Pancreas (tissue), 10 donors: Measurements from ENCODE around the gene MESP2. TPM values are rescaled to one million over a fixed set of nuclear protein-coding genes. Genes with fewer than 3 reads are reported as not detected.
A peak's percentile ranks its signal among the peaks of the same experiment; 100 is the strongest.

Experiments
- ATAC-seq, 4 donors: fragments of 200-7000 bp; cut with Tn5 transposase; one replicate each; pipeline versions ENCODE4 v1.8.0 to v1.9.1; 2020; ENCODE audit warnings: mild to moderate bottlenecking in 4 of 4, moderate library complexity in 4 of 4
- DNase-seq, 6 donors: peaks; one replicate each; pipeline ENCODE4 v3.0.0-alpha.2; 2020
- FAIRE-seq: peaks from 2 replicates; lab custom pipeline; 2012; peaks lifted over from hg19 to GRCh38; lab: Jason Lieb, UNC
- H3K27ac ChIP-seq, 4 donors: fragments of 200-600 bp; sonication (generic); 1 replicate in 3 of 4; 2 replicates in 1 of 4; pipeline versions ENCODE4 v1.5.0 to v1.8.0; 2020
- H3K27me3 ChIP-seq, 4 donors: fragments of 200-600 bp; one replicate each; pipeline ENCODE4 v1.8.0; 2021
- H3K36me3 ChIP-seq, 3 donors: fragments of 200-600 bp; sonication (generic) in 1 of 3; one replicate each; pipeline versions ENCODE4 v1.5.0 to v1.8.0; 2020 to 2021
- H3K4me1 ChIP-seq, 3 donors: fragments of 200-600 bp; one replicate each; pipeline ENCODE4 v1.8.0; 2021
- H3K4me3 ChIP-seq, 4 donors: fragments of 200-600 bp; sonication (generic) in 2 of 4; one replicate each; pipeline versions ENCODE4 v1.5.0 to v1.8.0; 2020 to 2021
- H3K9me3 ChIP-seq, 4 donors: fragments of 200-600 bp; one replicate each; pipeline ENCODE4 v1.8.0; 2021
- WGBS, 2 donors: extraction: QIAGEN DNeasy Blood & Tissue Kit; methylation state at CpG; one replicate each; pipeline ENCODE4 v1.1.7; 2013; 5-methylcytosine and 5-hydroxymethylcytosine counted together
- intact Hi-C, 3 donors: fragments of 100-400 bp; cut with DNase I; formaldehyde crosslinking; loops; one replicate each; pipeline versions ENCODE4 v1.11.1 to v1.14.2; 2022
- polyA plus RNA-seq, 2 donors: library from polyadenylated mRNA; stranded (reverse); fragments of 200-250 nt; gene quantifications; one replicate each; pipeline ENCODE4 v1.2.3, GENCODE V29; 2013
- total RNA-seq, 6 donors: library from RNA; stranded (reverse); fragmentation: NEBNext Ultra II Directional in 4 of 6; extraction: Animal tissue kit (Norgen Biotek cat#: 25700) in 4 of 6; gene quantifications; one replicate each; pipeline versions ENCODE4 v1.2.1 to v1.2.4, GENCODE V29; 2021 to 2023
- TF ChIP-seq, protein P1 (sequence below), 4 donors: fragments of 200-600 bp; sonication (generic) in 3 of 4; IDR thresholded peaks; one replicate each; pipeline versions ENCODE4 v1.5.0 to v1.8.0; 2021; ENCODE audit warnings: antibody characterized with exemption in 4 of 4
- donor health status: healthy with polysubstance abuse.
- donor health status: DM: no; HTN: no; CAD: no; lungs with moderate emphysema.
- donor health status: DM: no; HTN: no; CAD: no.
- donor health status: control.
- donor health status: control.
- donor health status: Bipolar disorder and iron deficiency.
- donor health status: DM: yes; HTN: yes; CAD: no.
- donor health status: DM: no; HTN: no; CAD: no.
- donor health status: DM: no; HTN: no; CAD: no.
- donor health status: DM: yes; HTN: yes; CAD: no.

The MESP2 gene
- total and polyA plus RNA-seq, 8 donors = 0.12 to 0.46 (median 0.22) TPM; not detected in 3

DNA sequence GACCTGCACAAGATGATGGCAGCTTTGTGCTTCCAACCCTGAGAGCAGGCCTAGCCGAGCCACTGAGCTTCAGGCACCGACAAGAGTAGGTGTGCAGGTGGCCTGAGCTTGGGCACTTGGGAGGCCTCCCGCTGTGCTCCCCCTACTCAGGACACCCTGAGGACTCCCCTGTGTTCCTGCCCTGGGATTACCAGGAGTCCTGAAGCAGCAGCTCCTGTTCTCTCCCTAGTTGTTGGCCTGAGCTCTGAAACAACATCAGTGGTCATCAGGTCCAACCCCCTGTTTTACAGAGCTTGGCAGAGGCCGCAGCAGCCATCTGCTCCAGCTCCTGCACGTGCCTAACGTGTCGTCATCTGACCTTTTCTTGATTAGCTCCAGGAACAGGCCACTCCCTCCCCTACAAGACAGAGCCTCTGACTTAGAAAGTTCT, 8.0 kb upstream of the MESP2 start:
- TF ChIP-seq, protein P1, sequence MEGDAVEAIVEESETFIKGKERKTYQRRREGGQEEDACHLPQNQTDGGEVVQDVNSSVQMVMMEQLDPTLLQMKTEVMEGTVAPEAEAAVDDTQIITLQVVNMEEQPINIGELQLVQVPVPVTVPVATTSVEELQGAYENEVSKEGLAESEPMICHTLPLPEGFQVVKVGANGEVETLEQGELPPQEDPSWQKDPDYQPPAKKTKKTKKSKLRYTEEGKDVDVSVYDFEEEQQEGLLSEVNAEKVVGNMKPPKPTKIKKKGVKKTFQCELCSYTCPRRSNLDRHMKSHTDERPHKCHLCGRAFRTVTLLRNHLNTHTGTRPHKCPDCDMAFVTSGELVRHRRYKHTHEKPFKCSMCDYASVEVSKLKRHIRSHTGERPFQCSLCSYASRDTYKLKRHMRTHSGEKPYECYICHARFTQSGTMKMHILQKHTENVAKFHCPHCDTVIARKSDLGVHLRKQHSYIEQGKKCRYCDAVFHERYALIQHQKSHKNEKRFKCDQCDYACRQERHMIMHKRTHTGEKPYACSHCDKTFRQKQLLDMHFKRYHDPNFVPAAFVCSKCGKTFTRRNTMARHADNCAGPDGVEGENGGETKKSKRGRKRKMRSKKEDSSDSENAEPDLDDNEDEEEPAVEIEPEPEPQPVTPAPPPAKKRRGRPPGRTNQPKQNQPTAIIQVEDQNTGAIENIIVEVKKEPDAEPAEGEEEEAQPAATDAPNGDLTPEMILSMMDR (IDR thresholded peaks at IDR 0.05) = no peak

DNA sequence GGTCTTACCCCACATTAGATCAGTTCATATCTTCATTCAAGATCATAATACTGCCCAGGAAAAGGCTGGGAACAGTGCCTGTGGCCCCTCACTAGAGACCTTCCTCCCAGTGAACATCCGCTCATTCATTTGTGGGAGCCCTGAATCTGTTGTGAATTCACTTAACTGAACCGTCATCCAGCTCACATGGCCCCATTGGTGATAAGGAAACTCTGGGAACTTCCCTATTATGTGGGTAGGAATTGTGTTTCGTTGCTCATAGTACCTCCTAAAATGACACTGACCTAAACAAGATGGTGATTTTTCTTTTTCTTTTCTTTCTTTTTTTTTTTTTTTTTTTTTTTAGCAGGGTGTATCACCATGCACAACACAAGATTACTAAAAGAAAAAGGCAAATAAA, 6.8 kb upstream of the MESP2 start:
- peak overlapping the region in 1 of 4 donors; percentile 71 for H3K27ac ChIP-seq
- ATAC-seq (no peak), FAIRE-seq (no peak), DNase-seq (peak in 1 of 6 donors; percentile 6)
- H3K4me1 ChIP-seq = peaks cover 38 to 46% (median 41%) of the 10 kb centered on the region in 3 donors
- no peaks in the 10 kb centered on the region for H3K27me3 ChIP-seq
- TF ChIP-seq, protein P1 (IDR thresholded peaks at IDR 0.05) = no peak
- H3K36me3 ChIP-seq = no peaks in the 10 kb centered on the region
- WGBS, 2 donors = 74 to 77% methylated on average over 3 of the region's 3 CpGs
- intact Hi-C loops = loop anchor here in 1 of 3 donors (5.0 kb wide), 1 partner anchor 38 kb away; no protein-coding TSS in a partner anchor
- H3K4me3 ChIP-seq = no peak overlapping the region
- no peaks in the 10 kb centered on the region for H3K9me3 ChIP-seq

More for the DNA sequence above, 8.0 kb upstream of the MESP2 start:
- Histone ChIP-seq H3K4me3 (no peak overlapping the region), H3K4me1 (peaks cover 35 to 46% (median 36%) of the 10 kb centered on the region in 3 donors), H3K27me3 (no peaks in the 10 kb centered on the region), H3K27ac (peak overlapping the region; percentile 82 to 99 (median 94)), H3K36me3 (no peaks in the 10 kb centered on the region), H3K9me3 (no peaks in the 10 kb centered on the region)
- no peak for FAIRE-seq
- 24 to 33% methylated on average over 7 of the region's 7 CpGs for WGBS, 2 donors
- ATAC-seq = peak; percentile 60 to 81 (median 76)
- peak in 5 of 6 donors; percentile 76 to 92 (median 89) for DNase-seq
- intact Hi-C loops = loop anchor here in 1 of 3 donors (5.0 kb wide), 1 partner anchor 39 kb away; no protein-coding TSS in a partner anchor

DNA sequence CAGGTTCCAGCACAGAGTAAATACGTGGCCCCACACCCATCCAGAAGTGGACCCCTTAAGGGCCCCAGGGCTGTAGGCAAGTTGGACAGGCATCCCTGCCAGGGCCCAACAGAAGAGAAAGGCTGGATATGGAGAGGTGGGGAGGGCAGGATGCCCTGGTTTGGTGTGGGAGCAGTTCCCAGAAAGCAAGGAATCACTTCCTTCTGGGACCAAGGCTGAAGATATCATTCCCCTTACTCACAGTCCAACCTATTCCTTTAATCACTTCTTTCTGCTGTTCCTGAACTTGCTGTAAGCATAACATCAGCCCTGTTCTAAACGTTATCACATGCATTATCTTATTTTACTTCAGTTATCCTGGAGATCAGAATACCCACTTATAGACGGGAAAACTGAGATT, 6.1 kb upstream of the MESP2 start:
- Histone ChIP-seq H3K27ac (peak overlapping the region in 3 of 4 donors; percentile 25 to 71 (median 33)), H3K4me1 (peaks cover 38 to 46% (median 41%) of the 10 kb centered on the region in 3 donors), H3K4me3 (no peak overlapping the region), H3K9me3 (no peaks in the 10 kb centered on the region), H3K36me3 (no peaks in the 10 kb centered on the region), H3K27me3 (no peaks in the 10 kb centered on the region)
- DNase-seq (peak in 1 of 6 donors; percentile 22), ATAC-seq (peak in 1 of 4 donors; percentile 7), FAIRE-seq (no peak)
- TF ChIP-seq, protein P1 (IDR thresholded peaks at IDR 0.05) = no peak
- intact Hi-C loops = no loop called here
- WGBS, 2 donors = 58 to 64% methylated on average over 3 of the region's 3 CpGs

DNA sequence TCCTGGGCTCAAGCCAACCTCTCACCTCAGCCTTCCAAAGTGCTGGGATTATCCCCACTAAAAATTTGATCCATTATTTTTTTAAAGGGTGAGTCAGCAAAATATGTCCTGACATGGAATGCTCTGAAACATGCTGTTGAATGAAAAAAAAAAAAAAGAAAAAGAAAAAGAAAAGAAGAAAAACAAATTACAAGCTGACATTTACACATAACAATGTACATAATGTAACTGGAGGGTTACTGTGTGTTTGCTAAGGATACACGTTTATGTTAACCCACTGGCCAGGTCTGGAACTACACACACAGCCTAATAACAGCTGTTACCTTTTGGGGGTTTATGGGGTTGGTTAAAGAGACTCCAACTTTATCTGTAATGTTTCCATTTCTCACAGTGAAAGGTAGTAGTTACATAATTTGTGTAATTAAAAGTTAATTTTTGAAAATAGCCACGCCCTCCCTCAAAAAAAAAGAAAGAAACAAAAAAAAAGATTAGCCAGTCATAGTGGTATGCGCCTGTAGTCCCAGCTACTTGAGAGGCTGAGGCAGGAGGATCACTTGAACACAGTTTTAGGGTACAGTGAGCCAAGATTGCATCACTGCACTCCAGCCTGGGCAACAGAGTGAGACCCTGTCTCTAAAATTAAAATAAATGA, 3.1 kb upstream of the MESP2 start:
- no peaks in the 10 kb centered on the region for H3K9me3 ChIP-seq
- ATAC-seq (peak in 3 of 4 donors; percentile 6 to 19 (median 6)), FAIRE-seq (no peak), DNase-seq (no peak)
- TF ChIP-seq, protein P1 (IDR thresholded peaks at IDR 0.05) = peak in 2 of 4 donors; percentile 20 to 37
- intact Hi-C loops = no loop called here
- peaks cover 21 to 31% (median 27%) of the 10 kb centered on the region in 3 donors for H3K4me1 ChIP-seq
- H3K36me3 ChIP-seq = no peaks in the 10 kb centered on the region
- H3K27ac ChIP-seq = no peak overlapping the region
- H3K27me3 ChIP-seq = no peaks in the 10 kb centered on the region
- no peak overlapping the region for H3K4me3 ChIP-seq
- WGBS, 2 donors = 28 to 29% methylated on average over 3 of the region's 3 CpGs

DNA sequence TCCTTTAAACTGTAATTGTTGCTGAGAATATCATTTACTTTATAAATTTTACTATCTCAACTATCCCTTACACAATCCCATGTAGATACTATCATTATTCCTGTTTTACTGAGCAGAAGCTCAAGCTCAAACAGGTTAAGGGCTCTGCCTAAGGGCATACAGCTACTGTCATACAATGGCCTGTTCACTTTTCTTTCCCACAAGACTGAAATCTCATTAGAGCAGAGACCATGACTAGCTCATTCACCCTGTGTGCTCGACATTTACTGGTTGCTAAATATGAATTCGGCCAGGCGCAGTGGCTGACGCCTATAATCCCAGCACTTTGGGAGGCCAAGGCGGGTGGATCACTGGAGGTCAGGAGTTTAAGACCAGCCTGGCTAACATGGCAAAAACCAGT, 1.6 kb upstream of the MESP2 start:
- FAIRE-seq = no peak
- Histone ChIP-seq H3K9me3 (no peaks in the 10 kb centered on the region), H3K4me3 (no peak overlapping the region), H3K4me1 (peaks cover 8 to 23% (median 21%) of the 10 kb centered on the region in 3 donors), H3K36me3 (no peaks in the 10 kb centered on the region), H3K27ac (no peak overlapping the region), H3K27me3 (no peaks in the 10 kb centered on the region)
- TF ChIP-seq, protein P1 (IDR thresholded peaks at IDR 0.05) = no peak
- DNase-seq = no peak
- 95 to 98% methylated on average over 5 of the region's 5 CpGs for WGBS, 2 donors
- intact Hi-C loops = no loop called here
- ATAC-seq = no peak
